Activated CD8-positive, alpha-beta memory T cell treated with anti-CD3 and anti-CD28 coated beads for 24 hours (primary cell): ENCODE measurements around the gene MOGAT1.
A peak's percentile ranks its signal among the peaks of the same experiment; 100 is the strongest.
"Not testable (repeated sequence)": the region's sequence is repeated elsewhere in the genome, so short reads cannot be mapped to it uniquely, and the experiment has no call there.

Experiments used
- DNase-seq: peaks from one replicate; pipeline ENCODE4 v3.0.0-alpha.2; 2020

The MOGAT1 gene

DNA sequence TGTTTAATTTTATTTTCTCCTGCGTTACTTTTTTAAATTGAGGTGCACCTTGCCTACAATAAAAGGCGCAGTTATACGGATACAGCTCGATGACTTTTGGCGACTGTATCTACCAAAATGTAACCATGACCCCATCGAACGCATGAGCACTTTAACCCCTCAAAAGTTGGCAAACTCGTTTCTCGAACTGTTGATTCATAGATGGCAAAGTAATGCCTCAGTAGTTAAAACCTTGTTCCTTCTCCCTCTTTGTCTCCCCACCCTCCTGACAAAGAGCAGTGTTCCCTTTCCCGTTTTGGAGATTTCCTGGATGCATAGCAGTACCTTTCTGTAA is 577 bp downstream of the MOGAT1 start:
- DNase-seq: no peak

DNA sequence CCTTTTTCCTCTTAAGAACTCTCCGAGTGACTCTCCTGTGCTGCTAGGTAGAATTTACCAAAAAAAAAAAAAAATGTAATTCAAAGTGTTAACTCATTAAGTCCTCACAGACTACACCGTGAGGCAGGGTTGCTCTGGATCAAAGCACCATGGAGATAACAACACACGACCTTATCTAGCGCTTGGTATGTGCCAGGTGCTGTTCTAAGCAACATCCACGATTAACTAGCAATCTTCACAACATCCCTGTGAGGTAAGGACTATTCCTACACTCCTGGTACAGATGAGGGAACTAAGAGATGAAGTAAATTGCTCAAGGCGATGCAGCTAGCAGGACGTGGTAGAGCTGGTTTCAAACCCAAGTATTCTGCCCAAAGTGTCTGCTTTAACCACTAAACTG is 1.8 kb downstream of the MOGAT1 start:
- DNase-seq: no peak

GRCh38 chr2:222673883-222674282 is 2.4 kb downstream of the MOGAT1 start:
- DNase-seq: no peak

- DNase-seq: no peak
Observed at GRCh38 chr2:222677981-222678380, 6.5 kb downstream of the MOGAT1 start.

DNA sequence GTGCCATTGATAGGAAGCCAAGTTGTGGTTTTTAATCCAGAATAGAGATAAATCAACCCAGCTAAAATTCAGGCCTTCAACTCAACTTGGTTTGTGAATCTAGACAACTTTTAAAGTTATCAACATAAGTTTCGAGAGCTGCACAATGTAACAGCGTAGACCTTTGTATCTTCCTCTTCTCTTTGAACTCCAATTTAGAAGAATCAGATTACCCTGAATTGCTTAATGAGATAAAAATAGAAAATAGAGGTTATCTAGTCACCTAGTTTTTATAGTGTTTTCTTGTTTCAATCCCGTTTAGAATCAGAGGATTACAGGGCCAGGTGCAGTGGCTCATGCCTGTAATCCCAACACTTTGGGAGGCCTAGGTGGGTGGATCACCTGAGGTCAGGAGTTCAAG is 12.3 kb downstream of the MOGAT1 start:
- no peak for DNase-seq

DNA sequence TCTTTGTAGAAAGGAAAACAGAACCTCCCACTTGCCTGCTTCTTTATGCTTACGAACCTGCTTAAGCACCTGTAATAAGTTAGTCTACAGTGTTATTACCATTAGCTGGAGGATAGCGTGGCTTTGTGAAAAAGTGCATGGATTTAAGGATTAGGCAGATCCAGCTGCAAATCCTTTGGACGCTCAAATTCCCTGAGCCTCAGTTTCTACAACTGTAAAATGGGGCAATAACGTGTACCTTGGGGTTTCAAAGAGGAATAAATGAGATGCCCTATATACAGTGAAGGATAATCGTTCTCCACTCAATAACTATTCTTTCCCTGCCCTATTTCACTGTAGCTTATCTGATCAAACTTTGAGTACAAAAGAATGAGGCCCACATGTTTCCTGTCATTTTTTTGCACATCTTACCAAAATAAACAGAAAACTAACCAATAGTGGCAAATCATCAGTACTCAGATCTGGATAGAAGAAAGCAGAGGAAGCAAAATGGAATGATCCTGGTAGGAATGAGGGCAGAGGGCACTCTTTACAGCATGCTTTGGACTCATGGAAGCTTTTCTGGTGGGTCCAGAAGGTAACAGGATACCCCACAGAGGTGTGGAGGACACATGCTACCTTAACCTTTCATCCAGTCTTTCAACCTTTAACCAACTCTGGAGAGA is 14.8 kb downstream of the MOGAT1 start:
- DNase-seq: no peak

DNA sequence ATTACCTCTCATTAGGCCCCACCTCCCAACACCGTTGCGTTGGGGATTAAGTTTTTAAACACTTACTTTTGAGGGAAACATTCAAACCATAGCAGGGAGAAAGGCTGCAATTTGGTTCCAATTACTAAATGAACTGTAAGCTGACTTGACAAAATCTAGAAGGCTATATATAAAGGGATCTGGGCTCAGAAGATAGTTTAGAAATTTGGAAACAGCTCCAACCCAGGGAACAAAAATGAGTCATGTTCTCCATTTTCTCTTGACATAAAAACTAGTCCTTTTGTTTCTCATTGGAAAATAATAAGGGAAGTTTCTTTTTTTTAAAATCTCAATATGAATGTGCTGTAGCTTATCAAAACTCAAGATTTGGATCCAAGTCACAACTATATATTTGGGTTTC is 17.5 kb downstream of the MOGAT1 start:
- DNase-seq: no peak

DNA sequence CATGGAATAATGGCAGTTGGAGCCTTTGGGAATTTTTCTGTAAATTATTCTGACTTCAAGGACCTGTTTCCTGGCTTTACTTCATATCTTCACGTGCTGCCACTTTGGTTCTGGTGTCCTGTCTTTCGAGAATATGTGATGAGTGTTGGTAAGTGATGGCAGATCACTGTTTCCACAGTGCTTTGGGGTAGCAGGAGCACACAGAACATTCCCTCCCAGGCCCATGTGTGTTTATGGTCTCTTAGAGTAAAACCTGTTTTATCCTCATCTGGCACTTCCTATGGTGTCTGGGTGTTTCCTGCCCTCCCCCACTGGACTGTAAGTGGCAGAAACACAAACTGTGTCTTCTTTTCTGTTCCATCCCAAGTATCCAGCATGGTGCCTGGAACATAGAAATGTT is 17.9 kb downstream of the MOGAT1 start:
- no peak for DNase-seq

GRCh38 chr2:222690564-222691200 is 19.2 kb downstream of the MOGAT1 start:
- peak; percentile 86 for DNase-seq

DNA sequence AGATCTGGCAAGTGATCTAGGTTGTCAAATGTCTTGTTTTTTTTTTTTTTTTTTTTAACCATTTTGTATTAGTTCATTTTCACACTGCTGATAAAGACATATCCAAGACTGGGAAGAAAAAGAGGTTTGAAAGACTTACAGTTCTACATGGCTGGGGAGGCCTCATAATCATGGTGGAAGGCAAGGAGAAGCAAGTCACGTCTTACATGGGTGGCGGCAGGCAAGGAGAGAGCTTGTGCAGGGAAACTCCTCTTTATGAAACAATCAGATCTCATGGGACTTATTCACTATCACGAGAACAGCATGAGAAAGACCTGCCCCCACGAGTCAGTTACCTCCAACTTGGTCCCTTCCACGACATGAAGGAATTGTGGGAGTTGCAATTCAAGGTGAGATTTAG is 22.0 kb downstream of the MOGAT1 start:
- DNase-seq: not testable (repeated sequence)

GRCh38 chr2:222693837-222694236 is 22.4 kb downstream of the MOGAT1 start:
- no peak for DNase-seq

- no peak for DNase-seq
Observed at GRCh38 chr2:222698276-222698675, 26.8 kb downstream of the MOGAT1 start.

DNA sequence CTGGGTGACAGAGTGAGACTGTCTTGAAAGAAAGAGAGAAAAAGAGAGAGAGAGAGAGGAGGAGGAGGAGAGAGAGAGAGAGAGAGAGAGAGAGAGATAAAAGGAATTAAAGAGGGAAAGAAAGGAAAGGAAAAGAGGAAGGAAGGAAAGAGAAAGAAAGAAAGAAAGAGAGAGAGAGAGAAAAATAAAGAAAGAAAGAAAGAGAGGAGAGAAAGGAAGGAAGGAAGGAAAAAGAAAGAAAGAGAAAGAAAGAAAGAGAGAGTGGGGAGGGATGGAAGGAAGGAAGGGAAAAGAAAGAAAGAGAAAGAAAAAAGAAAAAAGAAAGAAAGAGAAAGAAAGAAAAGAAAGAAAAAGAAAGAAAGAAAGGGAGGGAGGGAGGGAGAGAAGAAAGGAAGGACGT is 29.8 kb downstream of the MOGAT1 start:
- DNase-seq: no peak

DNA sequence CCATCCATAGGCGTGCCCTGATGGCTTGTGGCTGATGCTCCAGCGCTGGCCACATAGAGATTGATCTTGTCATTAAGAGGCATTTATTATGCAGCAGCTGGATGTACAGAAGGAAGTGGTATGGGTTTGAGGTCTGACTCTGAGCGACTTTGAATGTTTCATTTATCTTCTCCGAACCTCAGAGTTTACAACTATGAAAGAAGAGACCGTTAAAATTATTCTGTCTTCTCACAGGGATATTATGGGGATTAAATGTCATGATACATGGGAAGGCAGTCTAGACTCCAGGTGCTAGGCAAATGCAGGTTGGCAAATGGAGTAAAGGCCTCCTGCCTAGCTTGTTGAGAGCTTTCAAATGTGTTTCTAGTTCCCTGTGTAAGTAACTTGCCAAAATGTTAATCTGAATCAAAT is 30.3 kb downstream of the MOGAT1 start:
- no peak for DNase-seq

- DNase-seq: no peak
Observed at GRCh38 chr2:222703091-222703490, 31.6 kb downstream of the MOGAT1 start.

GRCh38 chr2:222703886-222704285 is 32.4 kb downstream of the MOGAT1 start:
- DNase-seq: no peak

GRCh38 chr2:222706616-222707015 is 35.2 kb downstream of the MOGAT1 start:
- no peak for DNase-seq

- DNase-seq: no peak
Observed at GRCh38 chr2:222707102-222707688, 35.7 kb downstream of the MOGAT1 start.

GRCh38 chr2:222707689-222708273 is 36.3 kb downstream of the MOGAT1 start:
- DNase-seq: no peak

- DNase-seq: peak; percentile 92
Observed at GRCh38 chr2:222708274-222708710, 36.8 kb downstream of the MOGAT1 start.

GRCh38 chr2:222709191-222709891 is 37.9 kb downstream of the MOGAT1 start:
- no peak for DNase-seq

DNA sequence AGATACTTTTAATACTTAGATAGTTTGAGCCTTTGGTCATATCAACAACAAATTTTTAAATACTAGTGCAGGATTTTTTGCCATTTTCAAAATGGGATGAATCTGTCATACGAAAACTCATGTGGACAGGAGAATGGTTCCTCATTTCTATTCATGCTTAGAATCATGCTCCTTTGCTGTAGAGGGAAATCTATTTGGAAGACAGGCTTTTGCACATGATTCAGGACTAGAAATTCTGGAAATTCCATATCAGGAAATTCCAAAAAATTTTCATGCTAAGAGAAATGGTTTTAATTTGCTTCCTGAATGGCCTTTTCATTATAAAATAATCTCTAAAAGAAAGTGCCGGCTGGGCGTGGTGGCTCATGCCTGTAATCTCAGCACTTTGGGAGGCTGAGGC is 39.3 kb downstream of the MOGAT1 start:
- DNase-seq: no peak

GRCh38 chr2:222711315-222711940 is 40.0 kb downstream of the MOGAT1 start:
- DNase-seq: no peak
